Measurements from ENCODE around the gene NCBP3. TPM values are rescaled to one million over a fixed set of nuclear protein-coding genes. Genes with fewer than 3 reads are reported as not detected.
A peak's percentile ranks its signal among the peaks of the same experiment; 100 is the strongest.

NCBP3 gene
- total RNA-seq, 4 donors from 2014 or later, result 17.3 to 31.5 (median 21.3) TPM

GRCh38 chr17:3887394-3887793 is 41.3 kb upstream of the NCBP3 start:
- no peak for DNase-seq (ENCODE audit: low spot score in 2 of 2)
- peaks cover 0 to 68% (median 38%) of the 10 kb centered on the region in 4 donors for H3K4me1 ChIP-seq
- no peak for TF ChIP-seq EP300 (IDR thresholded peaks at IDR 0.05)
- no peak for TF ChIP-seq CTCF (IDR thresholded peaks at IDR 0.05)
- no peak for TF ChIP-seq POLR2A (IDR thresholded peaks at IDR 0.05)
- no peak overlapping the region for H3K4me3 ChIP-seq
- 72 to 78% methylated on average over 2 of the region's 2 CpGs for WGBS, 2 donors
- no peaks in the 10 kb centered on the region for H3K27me3 ChIP-seq
- H3K9me3 ChIP-seq, result no peaks in the 10 kb centered on the region
- peak overlapping the region; percentile 55 to 82 (median 68) for H3K27ac ChIP-seq
- peaks cover 0 to 28% (median 6%) of the 10 kb centered on the region in 3 donors for H3K36me3 ChIP-seq

- H3K4me3 ChIP-seq, result no peak overlapping the region
- peaks cover 0 to 28% (median 6%) of the 10 kb centered on the region in 3 donors for H3K36me3 ChIP-seq
- no peaks in the 10 kb centered on the region for H3K27me3 ChIP-seq
- peak in 1 of 2 donors; percentile 39 for DNase-seq (ENCODE audit: low spot score in 2 of 2)
- H3K4me1 ChIP-seq, result peaks cover 0 to 62% (median 32%) of the 10 kb centered on the region in 4 donors
- H3K27ac ChIP-seq, result peak overlapping the region in 3 of 4 donors; percentile 55 to 82 (median 56)
- no peaks in the 10 kb centered on the region for H3K9me3 ChIP-seq
- TF ChIP-seq EP300 (IDR thresholded peaks at IDR 0.05) (peak in 1 of 2 donors; percentile 62), POLR2A (IDR thresholded peaks at IDR 0.05) (no peak)
- WGBS, 2 donors, result 61 to 65% methylated on average over 9 to 10 of the region's 10 CpGs
Measured at GRCh38 chr17:3886776-3887175, 40.7 kb upstream of the NCBP3 start.

GRCh38 chr17:3885970-3886369 is 39.9 kb upstream of the NCBP3 start:
- Histone ChIP-seq H3K4me1 (peaks cover 0 to 54% (median 25%) of the 10 kb centered on the region in 4 donors), H3K4me3 (no peak overlapping the region), H3K27ac (no peak overlapping the region), H3K9me3 (no peaks in the 10 kb centered on the region), H3K36me3 (peaks cover 0 to 28% (median 6%) of the 10 kb centered on the region in 3 donors), H3K27me3 (no peaks in the 10 kb centered on the region)
- 76 to 79% methylated on average over 4 of the region's 4 CpGs for WGBS, 2 donors
- DNase-seq (ENCODE audit: low spot score in 2 of 2), result no peak
- TF ChIP-seq CTCF (IDR thresholded peaks at IDR 0.05) (no peak), EP300 (IDR thresholded peaks at IDR 0.05) (no peak), POLR2A (IDR thresholded peaks at IDR 0.05) (no peak)

GRCh38 chr17:3885271-3885670 is 39.2 kb upstream of the NCBP3 start:
- Histone ChIP-seq H3K27ac (no peak overlapping the region), H3K9me3 (no peaks in the 10 kb centered on the region), H3K27me3 (no peaks in the 10 kb centered on the region), H3K4me3 (no peak overlapping the region), H3K4me1 (peaks cover 0 to 47% (median 20%) of the 10 kb centered on the region in 4 donors), H3K36me3 (peaks cover 0 to 28% (median 6%) of the 10 kb centered on the region in 3 donors)
- TF ChIP-seq CTCF (IDR thresholded peaks at IDR 0.05), result no peak
- no peak for TF ChIP-seq POLR2A (IDR thresholded peaks at IDR 0.05)
- TF ChIP-seq EP300 (IDR thresholded peaks at IDR 0.05), result no peak
- no peak for DNase-seq (ENCODE audit: low spot score in 2 of 2)
- WGBS, 2 donors, result 53 to 70% methylated on average over 3 to 12 of the region's 14 CpGs

GRCh38 chr17:3884188-3884587 is 38.1 kb upstream of the NCBP3 start:
- Histone ChIP-seq H3K36me3 (peaks cover 0 to 28% (median 6%) of the 10 kb centered on the region in 3 donors), H3K4me1 (peaks cover 0 to 37% (median 16%) of the 10 kb centered on the region in 4 donors), H3K9me3 (no peaks in the 10 kb centered on the region), H3K4me3 (no peak overlapping the region), H3K27me3 (no peaks in the 10 kb centered on the region), H3K27ac (no peak overlapping the region)
- no peak for TF ChIP-seq POLR2A (IDR thresholded peaks at IDR 0.05)
- no peak for TF ChIP-seq EP300 (IDR thresholded peaks at IDR 0.05)
- TF ChIP-seq CTCF (IDR thresholded peaks at IDR 0.05), result no peak
- 91 to 94% methylated on average over 11 to 12 of the region's 12 CpGs for WGBS, 2 donors
- no peak for DNase-seq (ENCODE audit: low spot score in 2 of 2)

Measured in tibial nerve (tissue), 4 donors.